Right hindlimb (tissue), 1 donor: Measurements from ENCODE around the gene MS4A4E.
"Not testable (repeated sequence)": the region's sequence is repeated elsewhere in the genome, so short reads cannot be mapped to it uniquely, and the experiment has no call there.

Experiments used
- DNase-seq: peaks from one replicate; pipeline ENCODE4 v3.0.0-alpha.2; 2018

MS4A4E gene

DNA sequence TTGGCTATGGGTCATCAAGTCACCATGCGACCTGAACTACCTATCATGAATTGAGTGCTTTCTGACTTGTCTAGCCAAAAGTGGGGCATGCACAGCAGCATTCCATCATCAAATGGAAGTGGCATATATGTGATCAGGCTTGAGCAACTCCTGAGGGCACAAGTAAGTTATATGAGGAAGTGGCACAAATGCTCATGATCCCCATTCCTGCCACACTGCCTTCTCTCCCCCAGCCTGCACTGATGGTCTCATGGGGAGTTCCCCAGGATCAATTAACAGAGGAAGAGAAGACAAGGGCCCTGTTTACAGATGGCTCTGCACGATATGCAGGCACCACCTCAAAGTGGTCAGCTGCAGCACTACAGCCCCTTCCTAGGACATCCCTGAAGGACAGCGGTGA lies 21.8 kb downstream of the MS4A4E start:
- DNase-seq: no peak

DNA sequence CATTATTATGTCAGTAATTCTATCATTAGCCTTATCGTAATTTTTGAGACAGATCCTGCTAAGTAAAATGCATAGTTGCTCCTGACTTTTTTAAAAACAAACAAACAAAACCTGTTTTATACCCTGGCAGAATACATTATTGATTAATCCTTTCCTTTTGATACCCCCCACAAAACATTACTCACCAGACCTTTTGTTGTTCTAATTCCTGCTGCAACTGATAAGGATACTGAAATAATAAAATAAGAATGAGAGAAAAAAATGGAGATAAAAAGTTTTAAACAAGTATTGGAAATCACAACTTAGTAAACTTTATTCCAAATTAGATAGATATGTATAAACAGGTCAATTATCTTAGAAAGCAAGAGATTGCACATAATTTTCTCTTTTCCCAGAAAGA lies 28.6 kb downstream of the MS4A4E start:
- no peak for DNase-seq

DNA sequence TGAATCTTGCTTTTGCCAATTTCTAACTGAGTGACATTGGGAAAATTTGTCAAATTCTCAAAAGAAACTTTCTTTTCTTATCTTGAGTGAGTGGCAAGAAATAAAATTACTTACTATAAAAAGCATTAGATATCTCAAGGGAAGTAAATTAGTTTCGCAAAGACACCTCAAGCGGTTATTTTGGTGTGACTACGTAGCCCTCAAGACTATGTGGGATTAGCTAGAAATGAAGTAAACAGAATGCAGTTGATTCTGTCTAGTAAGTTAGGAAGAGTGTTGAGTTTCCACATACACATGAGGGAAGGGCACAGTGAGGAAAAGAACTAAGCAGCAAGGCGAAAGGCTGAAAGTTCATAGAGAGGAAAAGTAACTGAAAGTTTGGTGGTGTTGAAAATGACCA lies 31.7 kb downstream of the MS4A4E start:
- DNase-seq: no peak

DNA sequence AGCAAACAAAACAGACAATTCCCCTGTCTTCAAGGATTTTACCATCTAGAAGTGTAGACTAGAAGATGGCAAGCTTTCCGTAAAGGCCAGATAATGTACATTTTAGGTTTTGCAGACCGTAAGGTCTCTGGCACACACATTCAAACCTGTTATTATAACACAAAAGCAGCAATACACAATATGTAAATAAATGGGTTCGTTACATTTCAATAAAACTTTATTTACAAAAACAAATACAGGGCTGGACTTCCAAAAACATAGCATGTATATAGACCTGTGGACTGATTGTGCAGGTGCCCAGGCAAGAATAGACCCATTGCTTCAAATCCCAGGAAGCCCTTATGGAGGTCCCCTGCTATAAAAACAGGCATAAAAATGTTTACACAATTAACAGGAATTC lies 33.0 kb downstream of the MS4A4E start:
- DNase-seq: no peak

DNA sequence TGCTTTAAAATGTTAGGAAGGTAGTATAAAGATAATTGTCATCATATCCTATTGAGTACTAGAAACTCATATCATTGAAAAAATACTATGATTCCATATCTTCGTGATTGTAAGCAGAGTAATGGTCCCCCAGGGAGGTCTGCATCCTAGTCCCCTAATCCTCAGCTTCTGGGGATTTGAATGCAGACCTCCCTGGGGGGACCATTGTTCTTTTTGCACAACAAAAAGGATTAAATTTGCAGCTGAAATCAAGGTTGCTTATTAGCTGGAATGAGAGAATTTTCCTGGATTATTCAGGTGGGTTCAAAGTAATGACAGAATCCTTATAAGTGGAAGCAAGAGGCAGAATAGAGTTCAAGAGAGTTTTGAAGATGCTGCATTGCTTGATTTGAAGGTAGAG lies 34.0 kb downstream of the MS4A4E start:
- no peak for DNase-seq

DNA sequence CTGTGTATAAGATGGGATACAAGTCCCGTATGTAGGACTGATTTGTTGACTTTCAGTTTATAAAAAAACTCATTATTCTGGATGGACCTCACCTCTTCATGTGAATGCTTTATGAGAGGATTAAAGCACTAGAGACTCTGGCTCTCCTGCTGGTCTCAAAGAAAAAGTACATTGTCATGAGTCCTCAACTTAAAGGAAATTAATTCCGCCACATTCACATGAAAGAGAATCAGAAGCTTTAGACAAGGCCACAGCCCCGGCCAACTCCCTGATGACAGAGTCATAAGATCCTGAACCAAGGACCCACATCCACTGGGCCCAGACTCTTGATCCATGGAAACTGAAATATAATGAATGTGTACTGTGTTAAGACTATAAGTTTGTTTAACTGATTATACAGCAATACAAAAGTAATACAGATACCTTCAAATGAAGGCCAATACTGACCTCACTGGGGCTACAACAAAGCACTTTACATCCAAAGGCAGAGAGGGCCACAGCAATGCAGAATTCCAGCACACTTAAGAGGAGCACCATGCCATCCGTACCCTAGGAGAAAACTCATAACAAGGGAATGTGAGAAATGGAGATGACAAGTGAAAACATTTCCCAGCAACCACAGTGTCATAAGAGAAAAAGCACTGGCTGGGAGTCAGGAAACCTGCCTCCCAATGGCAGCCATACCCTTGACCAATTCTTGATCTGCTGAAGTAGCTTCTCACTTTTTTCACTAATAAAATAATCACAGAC lies 34.6 kb downstream of the MS4A4E start:
- no peak for DNase-seq

DNA sequence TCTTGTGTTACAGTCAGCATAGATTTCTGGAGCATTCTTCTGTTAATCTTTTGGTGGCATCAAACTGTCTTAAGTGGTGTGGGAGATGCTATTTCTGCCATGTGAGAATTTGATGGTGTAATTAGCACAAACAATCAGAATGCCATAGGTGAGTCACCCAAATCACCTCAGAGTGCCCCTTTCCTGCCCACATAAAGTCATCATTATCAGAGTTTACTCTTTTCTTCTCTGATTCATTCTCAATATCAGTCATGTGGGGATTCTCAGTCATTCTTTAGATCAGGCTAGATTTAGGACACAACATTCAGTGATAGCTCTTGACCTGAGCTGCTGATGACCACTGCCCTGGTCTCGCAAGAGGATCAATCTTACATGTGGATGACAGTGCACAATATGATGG lies 36.3 kb downstream of the MS4A4E start:
- no peak for DNase-seq

DNA sequence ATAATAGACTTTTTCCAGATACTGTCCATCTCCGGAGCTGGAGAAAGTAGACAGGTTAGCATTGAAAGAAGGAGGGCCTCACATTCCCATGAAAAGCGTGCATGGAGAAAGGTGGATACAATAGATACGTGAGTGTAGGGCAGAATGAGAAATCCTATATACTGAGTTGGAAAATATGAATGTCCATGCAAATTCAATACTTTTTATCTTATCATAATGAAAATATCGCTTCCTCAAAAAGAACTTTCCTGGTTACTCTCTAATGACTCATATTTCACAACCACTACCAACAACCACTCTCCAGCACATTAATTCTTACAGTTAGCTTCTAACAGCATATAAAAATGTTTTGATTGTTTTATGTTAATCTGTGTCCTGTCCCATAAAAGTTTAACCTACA lies 38.0 kb downstream of the MS4A4E start:
- no peak for DNase-seq

DNA sequence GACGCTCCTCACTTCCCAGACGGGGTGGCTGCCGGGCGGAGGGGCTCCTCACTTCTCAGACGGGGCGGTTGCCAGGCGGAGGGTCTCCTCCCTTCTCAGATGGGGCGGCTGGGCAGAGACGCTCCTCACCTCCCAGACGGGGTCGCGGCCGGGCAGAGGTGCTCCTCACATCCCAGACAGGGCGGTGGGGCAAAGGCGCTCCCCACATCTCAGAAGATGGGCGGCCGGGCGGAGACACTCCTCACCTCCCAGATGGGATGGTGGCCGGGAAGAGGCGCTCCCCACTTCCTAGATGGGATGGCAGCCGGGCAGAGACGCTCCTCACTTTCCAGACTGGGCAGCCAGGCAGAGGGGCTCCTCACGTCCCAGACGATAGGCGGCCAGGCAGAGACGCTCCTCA lies 41.6 kb downstream of the MS4A4E start:
- DNase-seq: not testable (repeated sequence)

DNA sequence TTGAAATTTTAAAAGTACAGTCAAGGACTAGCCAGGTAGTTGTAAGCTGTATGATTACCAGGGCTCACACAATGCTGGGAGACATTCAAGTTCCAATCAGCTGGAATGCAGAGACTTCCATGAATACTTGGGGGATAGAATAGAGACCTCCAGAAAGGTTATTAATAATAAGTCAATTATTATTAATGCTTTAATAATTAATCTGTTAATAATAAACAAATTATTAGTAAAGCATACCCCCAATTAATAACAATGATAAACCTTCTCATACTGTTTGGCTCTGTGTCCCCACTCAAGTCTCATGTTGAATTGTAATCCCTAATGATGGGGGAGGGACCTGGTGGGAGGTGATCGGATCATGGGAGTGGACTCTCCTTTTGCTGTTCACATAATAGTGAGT lies 45.5 kb downstream of the MS4A4E start:
- no peak for DNase-seq

DNA sequence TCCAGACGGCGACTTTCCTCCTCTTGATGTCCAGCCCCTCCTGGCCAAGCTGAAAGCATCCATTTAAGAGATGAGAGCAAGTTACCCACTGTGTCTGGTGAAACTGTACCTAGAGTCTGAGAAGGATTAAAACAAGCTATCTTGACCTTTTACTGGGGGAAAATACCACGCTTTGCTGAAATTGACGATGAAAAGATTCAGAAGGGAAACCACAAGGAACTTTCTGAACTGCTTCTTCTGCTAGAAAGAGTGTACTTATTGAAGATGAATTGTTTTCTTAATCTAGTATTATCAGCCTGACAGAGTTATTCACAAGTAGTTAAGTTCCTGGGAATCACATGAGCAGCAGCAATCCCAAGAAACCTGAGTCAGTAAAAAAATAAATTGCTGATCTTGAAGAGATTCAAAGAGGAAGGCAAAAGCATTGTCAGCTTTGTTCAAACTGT lies 47.0 kb downstream of the MS4A4E start:
- no peak for DNase-seq

DNA sequence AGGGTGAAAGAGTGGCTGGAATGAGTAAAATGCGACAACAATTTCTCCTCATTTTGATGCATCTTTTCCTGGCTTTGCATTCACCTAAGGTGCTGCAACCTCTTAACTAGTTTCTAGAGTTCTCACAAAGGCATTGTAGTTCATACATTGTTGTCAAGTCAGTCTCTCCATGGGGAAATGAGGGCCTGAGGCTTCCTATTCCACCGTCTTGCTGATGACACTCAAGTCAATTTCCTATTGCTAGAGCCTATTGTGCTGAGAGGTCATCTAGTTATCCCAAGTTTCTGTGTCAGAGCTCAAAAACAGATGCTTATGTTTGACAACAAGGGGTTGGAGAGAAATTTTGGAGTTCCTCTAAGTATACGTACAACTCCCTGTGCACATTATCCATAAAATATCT lies 48.4 kb downstream of the MS4A4E start:
- no peak for DNase-seq

DNA sequence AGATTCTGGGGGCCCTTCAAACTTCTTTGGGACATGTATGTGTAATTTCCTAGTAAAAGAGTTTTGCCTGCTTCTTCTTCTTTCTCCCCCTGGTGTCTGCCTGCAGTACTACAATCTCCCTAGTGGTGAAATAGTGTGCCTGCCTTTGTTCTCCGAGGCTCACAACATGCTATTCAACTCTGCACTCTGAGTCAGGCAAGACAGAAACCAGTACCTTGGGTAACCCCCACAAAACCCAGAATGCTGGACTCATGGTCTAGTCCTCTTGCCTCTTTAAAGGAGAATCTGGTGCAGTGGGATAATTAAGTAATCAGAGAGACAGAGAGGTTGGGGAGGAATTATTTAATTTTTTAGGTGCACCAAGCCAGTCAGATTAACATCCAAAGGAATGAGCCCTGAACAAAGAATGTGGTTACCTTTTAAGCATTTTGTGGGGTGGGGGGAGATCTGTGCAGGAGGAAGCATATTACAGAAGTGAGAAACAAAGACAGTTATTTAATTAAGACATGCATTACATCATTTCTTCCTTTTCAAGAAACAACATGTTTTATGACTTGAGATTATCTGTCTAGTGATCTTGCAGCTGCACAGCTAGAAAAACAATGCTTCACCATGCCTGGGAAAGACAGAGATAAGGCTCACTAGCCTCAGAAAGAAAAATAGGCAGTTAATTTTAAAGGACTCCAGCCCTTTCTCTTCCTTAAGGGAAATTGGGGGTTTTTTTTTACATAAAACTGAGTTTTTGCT lies 49.1 kb downstream of the MS4A4E start:
- DNase-seq: peak; percentile 25

DNA sequence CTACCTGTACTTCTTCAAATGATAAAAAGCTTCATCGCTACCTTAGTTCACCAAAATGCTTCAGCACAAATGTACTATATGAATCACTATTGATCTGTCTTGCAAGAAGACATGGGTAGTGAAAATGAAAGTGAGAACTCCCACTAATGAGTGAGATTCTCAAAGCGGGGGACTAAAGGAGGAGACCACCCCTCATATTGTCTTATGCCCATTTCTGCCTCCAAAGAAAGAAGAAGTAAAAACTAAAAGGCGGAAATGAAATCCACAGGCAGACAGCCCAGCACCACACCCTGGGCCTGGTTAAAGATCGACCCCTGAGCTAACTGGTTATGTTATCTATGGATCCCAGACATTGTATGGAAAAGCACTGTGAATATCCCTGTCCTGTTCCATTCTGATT lies 50.4 kb downstream of the MS4A4E start:
- DNase-seq: not testable (repeated sequence)

DNA sequence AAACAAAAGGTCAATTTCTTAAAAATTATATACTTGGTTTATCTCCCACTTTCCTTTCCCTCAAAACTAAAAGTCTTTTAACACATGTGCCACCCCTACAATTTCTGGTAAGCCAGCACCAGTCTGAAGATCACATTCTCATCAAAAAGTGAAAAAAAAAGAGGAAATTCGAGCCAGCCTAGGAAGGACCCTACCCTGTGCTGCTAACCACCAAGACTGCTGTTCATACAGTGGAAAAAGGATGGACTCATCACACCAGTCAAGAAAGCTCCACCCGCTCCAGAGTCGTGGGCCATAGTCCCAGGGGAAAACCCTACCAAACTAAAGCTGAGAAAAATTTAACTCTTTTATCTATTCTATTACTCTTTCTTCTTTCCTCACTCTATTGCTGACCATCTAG lies 54.5 kb downstream of the MS4A4E start:
- DNase-seq: not testable (repeated sequence)

DNA sequence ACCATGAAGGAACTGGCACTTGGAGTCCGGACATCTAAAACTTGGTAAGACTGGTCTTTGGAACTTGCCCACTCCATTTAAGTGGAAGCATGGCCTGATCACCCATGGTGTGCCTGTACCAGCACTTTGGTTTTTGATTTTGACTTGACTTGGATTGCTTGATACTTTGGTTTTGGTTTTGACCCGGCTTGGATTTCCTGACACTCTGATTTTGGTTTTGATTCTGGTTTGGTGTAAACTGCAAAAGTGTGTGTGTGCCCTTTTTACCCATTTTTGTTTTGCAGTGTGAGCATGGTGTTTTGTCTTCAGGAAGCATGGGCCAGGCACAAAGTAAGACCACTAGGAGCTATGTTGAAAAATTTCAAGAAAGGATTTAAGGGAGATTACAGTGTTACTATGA lies 56.8 kb downstream of the MS4A4E start:
- DNase-seq: not testable (repeated sequence)

DNA sequence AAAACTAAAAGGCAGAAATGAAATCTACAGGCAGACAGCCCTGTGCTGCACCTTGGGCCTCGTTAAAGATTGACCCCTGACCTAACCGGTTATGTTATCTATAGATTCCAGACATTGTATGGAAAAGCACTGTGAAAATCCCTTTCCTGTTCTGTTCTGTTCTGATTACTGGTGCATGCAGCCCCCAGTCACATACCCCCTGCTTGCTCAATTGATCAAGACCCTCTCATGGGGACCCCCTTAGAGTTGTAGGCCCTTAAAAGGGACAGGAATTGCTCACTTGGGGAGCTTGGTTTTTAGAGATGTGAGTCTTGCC lies 57.5 kb downstream of the MS4A4E start:
- DNase-seq: not testable (repeated sequence)

DNA sequence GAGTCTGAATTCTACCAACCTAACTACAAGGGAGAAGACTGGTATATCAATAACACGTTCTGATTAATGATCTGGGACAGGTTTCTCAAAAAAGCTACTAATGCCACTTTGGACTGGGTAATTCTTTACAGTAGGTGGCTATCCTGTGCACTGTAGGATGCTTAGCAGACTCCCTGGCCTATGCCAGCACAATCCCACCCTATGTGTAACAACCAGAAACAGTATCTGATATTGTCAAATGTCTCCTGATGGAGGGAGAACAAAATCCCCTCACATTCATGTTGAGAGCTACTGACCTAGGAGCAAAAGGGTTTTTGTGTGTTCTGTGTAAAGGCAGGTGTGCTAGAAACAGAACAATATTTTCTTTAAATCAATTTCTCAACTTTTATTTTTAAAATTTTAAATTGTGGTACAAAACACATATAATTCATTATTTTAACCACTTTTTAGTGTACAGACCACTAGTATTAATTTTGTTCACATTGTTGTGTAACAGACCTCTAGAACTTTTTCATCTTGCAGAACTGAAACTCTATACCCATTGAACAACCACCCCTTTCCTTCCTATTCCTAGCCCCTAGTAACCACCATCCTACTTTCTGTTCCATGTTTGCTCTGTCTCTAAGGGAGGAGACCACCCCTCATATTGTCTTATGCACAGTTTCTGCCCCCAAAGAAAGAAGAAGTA lies 58.0 kb downstream of the MS4A4E start:
- no peak for DNase-seq

DNA sequence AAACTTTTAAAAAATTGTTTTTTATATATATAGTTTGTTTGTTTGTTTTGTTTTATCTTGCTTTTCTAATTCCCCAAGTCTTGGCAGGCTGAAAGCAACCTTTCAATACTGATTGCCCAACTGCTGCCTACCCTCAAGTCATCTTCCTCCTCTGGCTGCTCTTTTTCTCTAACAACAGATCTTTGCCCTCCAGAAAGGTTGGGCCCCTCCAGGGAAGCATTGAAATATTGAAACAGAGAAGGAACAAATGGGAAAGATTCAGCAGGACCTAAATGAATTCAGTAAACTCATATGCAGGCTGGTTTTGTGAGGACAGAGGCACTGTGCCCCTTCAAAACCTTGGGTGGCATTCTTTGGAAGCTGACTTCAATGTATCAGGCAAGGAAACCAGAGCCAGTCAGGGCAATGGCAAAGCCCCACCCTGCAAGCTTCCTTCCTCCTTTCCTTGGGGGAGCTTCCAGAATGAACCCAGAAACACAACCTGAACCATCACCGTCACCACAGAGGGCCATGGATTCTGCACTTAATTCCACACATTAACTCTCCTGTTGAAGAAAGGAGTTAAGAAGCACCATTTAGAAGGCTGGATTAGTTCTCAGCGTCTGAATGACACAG lies 59.2 kb downstream of the MS4A4E start:
- DNase-seq: no peak

DNA sequence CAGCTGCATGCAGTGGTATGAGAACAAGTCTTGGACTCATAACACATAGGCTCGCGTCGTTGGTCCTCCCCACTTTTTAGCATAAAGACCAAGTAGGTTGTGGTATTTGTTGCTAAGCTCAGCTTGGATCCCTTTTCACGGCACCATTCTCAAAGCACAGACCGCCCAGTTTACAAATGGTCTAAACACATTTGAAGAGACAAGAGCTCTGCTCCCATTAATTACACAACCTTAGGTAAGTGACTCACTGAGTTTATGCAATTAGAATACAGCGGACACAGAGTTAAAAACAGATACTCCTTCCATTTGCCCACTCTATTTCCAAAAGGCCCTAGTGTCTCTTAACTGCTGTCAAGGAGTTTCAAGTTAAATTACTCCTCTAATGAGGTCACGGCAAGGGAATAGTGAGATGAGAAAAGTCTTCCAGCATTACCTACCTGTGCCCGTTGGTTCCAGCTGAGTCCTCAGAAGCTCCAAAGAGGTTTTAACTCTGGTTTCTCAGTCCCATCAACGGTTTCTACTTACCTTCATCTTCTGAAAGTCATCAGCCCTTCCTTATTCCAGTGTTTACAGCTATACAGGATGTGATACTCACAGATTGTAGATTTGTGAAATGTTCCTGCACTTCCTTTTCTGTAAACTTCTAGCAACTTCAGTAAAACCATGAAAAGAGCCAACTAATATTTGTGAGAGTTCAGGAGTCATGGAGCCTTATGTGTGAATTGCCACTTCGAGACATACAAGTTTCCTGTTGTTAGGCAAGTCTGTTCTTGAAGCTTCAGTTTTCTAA lies 60.2 kb downstream of the MS4A4E start, which contains the start of gene MS4A6A:
MS4A6A (minus strand) TSS at position 543 of the 790 bp plus-strand sequence. CDS start 1,356 bp downstream, outside the sequence.
- no peak for DNase-seq

DNA sequence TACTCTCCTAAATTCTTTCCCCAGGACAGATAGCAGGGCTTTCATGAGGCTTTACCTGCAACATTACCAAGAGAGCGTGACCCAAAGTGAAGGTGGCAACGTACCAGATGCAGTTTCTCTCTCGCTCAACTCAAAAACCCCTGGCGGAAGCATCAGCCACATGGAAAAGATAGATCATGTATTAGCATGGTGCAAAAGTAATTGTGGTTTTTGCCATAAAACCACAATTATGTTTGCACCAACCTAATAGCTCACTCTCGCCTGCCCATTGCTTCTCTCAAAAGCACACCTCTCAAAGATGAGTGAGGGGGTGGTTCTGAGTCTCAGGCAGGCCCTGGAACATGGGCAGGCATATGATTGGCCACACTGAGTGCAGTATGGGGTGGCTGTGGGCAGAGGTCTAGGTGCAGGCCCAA lies 67.1 kb downstream of the MS4A4E start:
- DNase-seq: no peak

DNA sequence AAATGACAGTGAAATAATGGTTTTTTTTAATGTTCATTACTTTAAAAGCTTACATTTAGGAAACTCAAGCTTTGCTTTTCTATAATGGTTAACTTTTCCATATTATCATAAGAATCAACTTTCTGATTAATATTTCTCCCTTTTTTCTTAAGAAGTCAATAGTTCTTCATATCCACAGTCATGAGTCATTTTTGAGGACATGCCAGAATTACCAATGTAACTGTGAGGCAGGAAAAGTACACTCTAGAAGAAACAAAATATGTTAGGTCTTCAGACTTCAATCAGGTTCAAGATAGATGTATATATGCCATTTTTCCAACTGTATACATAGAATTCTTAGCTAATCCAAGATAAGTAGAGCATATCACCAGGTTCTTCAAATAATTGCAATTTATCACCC lies 70.9 kb downstream of the MS4A4E start:
- DNase-seq: no peak

DNA sequence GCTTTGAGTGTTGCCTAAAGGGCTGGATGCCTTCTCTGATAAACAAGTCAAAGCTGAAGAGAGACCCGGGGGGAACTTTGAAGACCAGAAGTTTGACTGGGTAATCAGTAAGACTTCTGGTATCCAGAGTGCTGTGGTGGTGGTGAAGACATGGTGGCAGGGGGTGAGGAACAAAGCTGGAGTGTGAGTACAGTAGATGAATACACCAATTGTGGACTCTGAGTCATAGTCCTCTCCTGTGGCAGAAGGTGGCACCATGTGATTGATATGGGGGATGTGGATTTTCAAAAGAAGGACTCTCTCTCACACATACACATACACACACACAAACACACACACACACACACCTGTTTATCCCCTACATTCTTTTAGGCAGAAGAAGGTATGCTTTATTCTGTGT lies 72.4 kb downstream of the MS4A4E start:
- DNase-seq: no peak
